Spinal cord (tissue), 10 donors: ENCODE results near the gene SLC6A2. TPM values are rescaled to one million over a fixed set of nuclear protein-coding genes. Genes with fewer than 3 reads are reported as not detected.
"Not testable (repeated sequence)": the region's sequence is repeated elsewhere in the genome, so short reads cannot be mapped to it uniquely, and the experiment has no call there.

Experiments
- DNase-seq, 6 donors: peaks; one replicate each; pipeline versions ENCODE4 v3.0.0 to v3.0.0-alpha.2; 2013 to 2015; ENCODE audit warnings: low spot score in 6 of 6, low read depth in 4 of 6
- H3K27ac ChIP-seq: one replicate; pipeline ENCODE4 v1.5.1; 2013; ENCODE audit warnings: low read depth, low read length, control low read depth
- H3K27me3 ChIP-seq: one replicate; pipeline ENCODE4 v1.6.1; 2013; ENCODE audit warnings: low read length; ENCODE audit not compliant: control insufficient read depth, insufficient read depth
- H3K36me3 ChIP-seq: one replicate; pipeline ENCODE4 v1.6.1; 2013; ENCODE audit warnings: low read length; ENCODE audit not compliant: control insufficient read depth, insufficient read depth
- H3K4me1 ChIP-seq: one replicate; pipeline ENCODE4 v1.6.1; 2013; ENCODE audit warnings: low read length; ENCODE audit not compliant: control insufficient read depth, insufficient read depth
- H3K4me3 ChIP-seq: one replicate; pipeline ENCODE4 v1.5.1; 2013; ENCODE audit warnings: low read depth, low read length, control low read depth
- H3K9me3 ChIP-seq: one replicate; pipeline ENCODE4 v1.6.1; 2013; ENCODE audit warnings: low read length; ENCODE audit not compliant: control insufficient read depth, insufficient read depth
- WGBS: methylation state at CpG from one replicate; pipeline ENCODE4 v1.1.5; 2013; ENCODE audit warnings: missing lambda C conversion rate; ENCODE audit not compliant: insufficient coverage; 5-methylcytosine and 5-hydroxymethylcytosine counted together
- polyA plus RNA-seq, 2 donors: library from polyadenylated mRNA; unstranded; fragments of 120-200 nt; gene quantifications; one replicate each; pipeline ENCODE4 v1.2.1, GENCODE V29; 2013; ENCODE audit not compliant: insufficient read length in 2 of 2
- total RNA-seq, 2 donors: library from RNA; depleted of rRNA in 1 of 2; stranded (reverse); fragments of 120-200 nt in 1 of 2; fragments of >200 nt in 1 of 2; gene quantifications; one replicate each; pipeline versions ENCODE4 v1.2.3 to v1.2.4, GENCODE V29; 2013 to 2014
- donor health status: healthy.

The SLC6A2 gene
- total and polyA plus RNA-seq, 4 donors, result 0.11 to 0.89 (median 0.18) TPM

- H3K27ac ChIP-seq, result no peak overlapping the region
- peak in 2 of 6 donors; percentile 6 to 72 for DNase-seq
- no peaks in the 10 kb centered on the region for H3K4me1 ChIP-seq
- 52% methylated on average over 3 of the region's 4 CpGs for WGBS
- no peaks in the 10 kb centered on the region for H3K9me3 ChIP-seq
- no peaks in the 10 kb centered on the region for H3K27me3 ChIP-seq
- H3K36me3 ChIP-seq, result no peaks in the 10 kb centered on the region
- H3K4me3 ChIP-seq, result no peak overlapping the region
Observed at GRCh38 chr16:55746081-55746480, 90.3 kb downstream of the SLC6A2 start.

- no peaks in the 10 kb centered on the region for H3K36me3 ChIP-seq
- H3K4me1 ChIP-seq, result no peaks in the 10 kb centered on the region
- no peak overlapping the region for H3K27ac ChIP-seq
- H3K27me3 ChIP-seq, result no peaks in the 10 kb centered on the region
- WGBS, result no CpG with 5 or more reads among the region's 4 CpGs
- no peak for DNase-seq
- no peaks in the 10 kb centered on the region for H3K9me3 ChIP-seq
- H3K4me3 ChIP-seq, result no peak overlapping the region
Observed at GRCh38 chr16:55747785-55748184, 92.0 kb downstream of the SLC6A2 start.

- H3K9me3 ChIP-seq, H3K27me3 ChIP-seq, DNase-seq, H3K4me3 ChIP-seq, H3K4me1 ChIP-seq, H3K36me3 ChIP-seq, H3K27ac ChIP-seq: not testable (repeated sequence)
- 71% methylated on average over 2 of the region's 5 CpGs for WGBS
Observed at GRCh38 chr16:55752465-55753144, 96.8 kb downstream of the SLC6A2 start.

- WGBS, result 90% methylated on average over 2 of the region's 4 CpGs
- not testable (repeated sequence) for DNase-seq, H3K36me3 ChIP-seq, H3K9me3 ChIP-seq, H3K4me1 ChIP-seq, H3K27me3 ChIP-seq, H3K4me3 ChIP-seq, H3K27ac ChIP-seq
Observed at GRCh38 chr16:55753145-55753631, 97.4 kb downstream of the SLC6A2 start.

Other genes starting within 250 kb of the SLC6A2 start
- gene MMP2, start 176.8 kb upstream of the SLC6A2 start, total RNA-seq, result 100 to 1,000 TPM; 110 to 139 TPM
- 100 to 1,000 TPM; 120 to 130 TPM for gene MMP2, start 176.8 kb upstream of the SLC6A2 start, polyA plus RNA-seq
- gene LPCAT2, start 146.9 kb upstream of the SLC6A2 start, total RNA-seq, result 10 to 100 TPM; 12.8 to 33.6 TPM
- 10 to 100 TPM; 11.2 to 14.6 TPM for gene LPCAT2, start 146.9 kb upstream of the SLC6A2 start, polyA plus RNA-seq
- 1 to 10 TPM in 1 of 2 donors, under 1 TPM in 1; 0.50 to 1.2 TPM for gene CAPNS2, start 89.3 kb upstream of the SLC6A2 start, total RNA-seq
- gene CAPNS2, start 89.3 kb upstream of the SLC6A2 start, polyA plus RNA-seq, result under 1 TPM in 1 of 2 donors, not detected in 1; 0.15 TPM
- 1 to 10 TPM; 5.9 to 7.5 TPM for gene CES1, start 177.1 kb downstream of the SLC6A2 start, total RNA-seq
- gene CES1, start 177.1 kb downstream of the SLC6A2 start, polyA plus RNA-seq, result 1 to 10 TPM in 1 of 2 donors, not detected in 1; 1.0 TPM
- gene CES5A, start 219.4 kb downstream of the SLC6A2 start, total RNA-seq, result under 1 TPM; 0.11 to 0.30 TPM
- gene CES5A, start 219.4 kb downstream of the SLC6A2 start, polyA plus RNA-seq, result under 1 TPM; 0.52 to 0.95 TPM